Measurements from ENCODE around the gene APOL4. TPM values are rescaled to one million over a fixed set of nuclear protein-coding genes. Genes with fewer than 3 reads are reported as not detected.
"Not testable (repeated sequence)": the region's sequence is repeated elsewhere in the genome, so short reads cannot be mapped to it uniquely, and the experiment has no call there.

The APOL4 gene
- total and polyA plus RNA-seq, 4 donors, result 5.9 to 15.9 (median 9.1) TPM

GRCh38 chr22:36232715-36233401 is 31.2 kb upstream of the APOL4 start:
- 70 to 77% methylated on average over 13 of the region's 13 CpGs for WGBS, 2 donors
- DNase-seq, result no peak

GRCh38 chr22:36231051-36231450 is 29.4 kb upstream of the APOL4 start:
- DNase-seq; H3K9ac ChIP-seq (ENCODE audit: insufficient read depth in 1 of 2, low read length in 2 of 2); H3K27me3 ChIP-seq (ENCODE audit: control insufficient read depth in 3 of 3, insufficient read depth in 3 of 3, low read length in 2 of 3); H3K27ac ChIP-seq (ENCODE audit: low read depth in 1 of 2, low read length in 1 of 2); H3K4me3 ChIP-seq; H3K4me1 ChIP-seq (ENCODE audit: control insufficient read depth in 5 of 5, insufficient read depth in 5 of 5, low read length in 5 of 5); H3K9me3 ChIP-seq (ENCODE audit: control insufficient read depth in 4 of 4, insufficient read depth in 3 of 4, low read length in 3 of 4); ATAC-seq (ENCODE audit: insufficient read depth, low FRiP score): not testable (repeated sequence)
- H3K36me3 ChIP-seq (ENCODE audit: control insufficient read depth in 4 of 4, insufficient read depth in 4 of 4, low read length in 4 of 4), result peaks cover 19 to 38% (median 26%) of the 10 kb centered on the region in 4 donors
- 76 to 84% methylated on average over 5 of the region's 5 CpGs for WGBS, 2 donors

More at GRCh38 chr22:36232715-36233401, 31.2 kb upstream of the APOL4 start:
- Histone ChIP-seq H3K9me3 (ENCODE audit: control insufficient read depth in 4 of 4, insufficient read depth in 3 of 4, low read length in 3 of 4) (no peaks in the 10 kb centered on the region), H3K27me3 (ENCODE audit: control insufficient read depth in 3 of 3, insufficient read depth in 3 of 3, low read length in 2 of 3) (no peaks in the 10 kb centered on the region), H3K4me1 (ENCODE audit: control insufficient read depth in 5 of 5, insufficient read depth in 5 of 5, low read length in 5 of 5) (peaks cover 10 to 16% (median 13%) of the 10 kb centered on the region in 5 donors), H3K27ac (ENCODE audit: low read depth in 1 of 2, low read length in 1 of 2) (no peak overlapping the region), H3K36me3 (ENCODE audit: control insufficient read depth in 4 of 4, insufficient read depth in 4 of 4, low read length in 4 of 4) (peaks cover 17 to 35% (median 26%) of the 10 kb centered on the region in 4 donors), H3K9ac (ENCODE audit: insufficient read depth in 1 of 2, low read length in 2 of 2) (no peak overlapping the region), H3K4me3 (no peak overlapping the region)
- ATAC-seq (ENCODE audit: insufficient read depth, low FRiP score), result no peak
- no peak for TF ChIP-seq CTCF (IDR thresholded peaks at IDR 0.05; ENCODE audit: control extremely low read depth, extremely low read depth)

GRCh38 chr22:36229649-36230048 is 28.0 kb upstream of the APOL4 start:
- H3K9ac ChIP-seq (ENCODE audit: insufficient read depth in 1 of 2, low read length in 2 of 2); ATAC-seq (ENCODE audit: insufficient read depth, low FRiP score); H3K27me3 ChIP-seq (ENCODE audit: control insufficient read depth in 3 of 3, insufficient read depth in 3 of 3, low read length in 2 of 3); H3K9me3 ChIP-seq (ENCODE audit: control insufficient read depth in 4 of 4, insufficient read depth in 3 of 4, low read length in 3 of 4); H3K27ac ChIP-seq (ENCODE audit: low read depth in 1 of 2, low read length in 1 of 2); H3K4me1 ChIP-seq (ENCODE audit: control insufficient read depth in 5 of 5, insufficient read depth in 5 of 5, low read length in 5 of 5); DNase-seq; H3K4me3 ChIP-seq: not testable (repeated sequence)
- WGBS, 2 donors, result 91 to 98% methylated on average over 3 of the region's 3 CpGs
- peaks cover 19 to 37% (median 26%) of the 10 kb centered on the region in 4 donors for H3K36me3 ChIP-seq (ENCODE audit: control insufficient read depth in 4 of 4, insufficient read depth in 4 of 4, low read length in 4 of 4)

DNA sequence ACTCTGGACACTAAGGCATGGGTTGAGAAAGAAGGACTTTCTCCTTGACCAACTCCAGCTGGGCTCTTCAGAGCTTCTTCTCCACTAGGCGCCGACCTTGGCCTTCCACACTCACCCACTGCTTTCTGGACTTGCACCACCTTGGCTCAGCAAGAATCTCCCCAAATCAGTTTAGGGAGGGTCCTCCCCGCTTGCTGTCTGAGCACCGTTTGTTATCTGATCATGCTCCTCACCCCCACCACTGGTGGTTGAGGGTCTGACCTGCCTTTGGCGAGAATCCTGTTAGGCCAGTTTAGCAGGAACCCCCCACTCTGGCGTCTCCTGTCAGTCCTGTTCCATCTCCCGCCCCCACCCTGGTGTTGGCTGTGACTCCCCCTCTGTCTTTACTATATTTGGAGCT is 27.3 kb upstream of the APOL4 start:
- Histone ChIP-seq H3K4me1 (ENCODE audit: control insufficient read depth in 5 of 5, insufficient read depth in 5 of 5, low read length in 5 of 5) (peaks cover 0 to 3% (median 0%) of the 10 kb centered on the region in 5 donors), H3K36me3 (ENCODE audit: control insufficient read depth in 4 of 4, insufficient read depth in 4 of 4, low read length in 4 of 4) (peaks cover 19 to 37% (median 26%) of the 10 kb centered on the region in 4 donors), H3K27me3 (ENCODE audit: control insufficient read depth in 3 of 3, insufficient read depth in 3 of 3, low read length in 2 of 3) (no peaks in the 10 kb centered on the region), H3K9ac (ENCODE audit: insufficient read depth in 1 of 2, low read length in 2 of 2) (no peak overlapping the region), H3K27ac (ENCODE audit: low read depth in 1 of 2, low read length in 1 of 2) (no peak overlapping the region), H3K9me3 (ENCODE audit: control insufficient read depth in 4 of 4, insufficient read depth in 3 of 4, low read length in 3 of 4) (no peaks in the 10 kb centered on the region), H3K4me3 (no peak overlapping the region)
- WGBS, 2 donors, result 84 to 93% methylated on average over 7 of the region's 7 CpGs
- DNase-seq, result no peak
- TF ChIP-seq CTCF (IDR thresholded peaks at IDR 0.05; ENCODE audit: control extremely low read depth, extremely low read depth), result no peak
- no peak for ATAC-seq (ENCODE audit: insufficient read depth, low FRiP score)

DNA sequence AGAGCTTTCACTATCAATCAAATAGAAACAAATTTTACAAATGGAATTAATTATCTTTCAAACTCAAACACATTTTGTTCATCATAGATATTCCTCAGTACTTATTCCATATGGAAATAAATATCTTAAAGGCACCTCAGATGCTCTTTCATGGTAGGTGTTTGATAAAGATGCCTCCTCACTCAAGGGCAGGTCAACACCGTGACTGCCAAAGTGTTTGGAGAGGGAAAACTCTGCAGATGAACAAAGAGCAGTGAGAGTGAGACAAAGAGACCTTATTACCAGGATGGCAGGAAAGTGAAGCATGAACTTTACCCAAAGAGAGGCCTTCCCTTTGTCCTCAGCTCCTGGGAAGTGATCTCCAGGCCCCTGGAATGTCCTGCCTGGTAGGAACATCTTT is 26.8 kb upstream of the APOL4 start:
- H3K27ac ChIP-seq (ENCODE audit: low read depth in 1 of 2, low read length in 1 of 2); H3K9ac ChIP-seq (ENCODE audit: insufficient read depth in 1 of 2, low read length in 2 of 2); H3K27me3 ChIP-seq (ENCODE audit: control insufficient read depth in 3 of 3, insufficient read depth in 3 of 3, low read length in 2 of 3); H3K4me1 ChIP-seq (ENCODE audit: control insufficient read depth in 5 of 5, insufficient read depth in 5 of 5, low read length in 5 of 5); H3K4me3 ChIP-seq; ATAC-seq (ENCODE audit: insufficient read depth, low FRiP score); H3K9me3 ChIP-seq (ENCODE audit: control insufficient read depth in 4 of 4, insufficient read depth in 3 of 4, low read length in 3 of 4); DNase-seq: not testable (repeated sequence)
- WGBS, 2 donors, result 88 to 89% methylated on average over 1 of the region's 1 CpG
- peaks cover 19 to 37% (median 25%) of the 10 kb centered on the region in 4 donors for H3K36me3 ChIP-seq (ENCODE audit: control insufficient read depth in 4 of 4, insufficient read depth in 4 of 4, low read length in 4 of 4)
